Tibial nerve (tissue), 4 donors: ENCODE data around the gene MEOX1.

Experiments
- EP300 ChIP-seq, 2 donors: sonication (generic); formaldehyde crosslinking; IDR thresholded peaks; one replicate each; pipeline ENCODE4 v1.6.1; 2017; ENCODE audit warnings: antibody characterized with exemption in 2 of 2, mild to moderate bottlenecking in 1 of 2
- POLR2A ChIP-seq, 2 donors: fragments of 450-650 bp; IDR thresholded peaks; one replicate each; pipeline ENCODE4 v1.6.1; 2017; ENCODE audit warnings: antibody characterized with exemption in 2 of 2, mild to moderate bottlenecking in 2 of 2, moderate library complexity in 2 of 2
- TF ChIP-seq, protein P1 (sequence below), 5 experiments: fragments of 200-600 bp in 3 of 5; fragments of 450-650 bp in 2 of 5; sonication (generic) in 3 of 5; IDR thresholded peaks; one replicate each; pipeline ENCODE4 v1.5.1; 2016 to 2019; ENCODE audit warnings: antibody characterized with exemption in 5 of 5, mild to moderate bottlenecking in 3 of 5, moderate library complexity in 2 of 5

GRCh38 chr17:43701318-43701743 lies 39.6 kb upstream of the MEOX1 start:
- TF ChIP-seq, protein P1, sequence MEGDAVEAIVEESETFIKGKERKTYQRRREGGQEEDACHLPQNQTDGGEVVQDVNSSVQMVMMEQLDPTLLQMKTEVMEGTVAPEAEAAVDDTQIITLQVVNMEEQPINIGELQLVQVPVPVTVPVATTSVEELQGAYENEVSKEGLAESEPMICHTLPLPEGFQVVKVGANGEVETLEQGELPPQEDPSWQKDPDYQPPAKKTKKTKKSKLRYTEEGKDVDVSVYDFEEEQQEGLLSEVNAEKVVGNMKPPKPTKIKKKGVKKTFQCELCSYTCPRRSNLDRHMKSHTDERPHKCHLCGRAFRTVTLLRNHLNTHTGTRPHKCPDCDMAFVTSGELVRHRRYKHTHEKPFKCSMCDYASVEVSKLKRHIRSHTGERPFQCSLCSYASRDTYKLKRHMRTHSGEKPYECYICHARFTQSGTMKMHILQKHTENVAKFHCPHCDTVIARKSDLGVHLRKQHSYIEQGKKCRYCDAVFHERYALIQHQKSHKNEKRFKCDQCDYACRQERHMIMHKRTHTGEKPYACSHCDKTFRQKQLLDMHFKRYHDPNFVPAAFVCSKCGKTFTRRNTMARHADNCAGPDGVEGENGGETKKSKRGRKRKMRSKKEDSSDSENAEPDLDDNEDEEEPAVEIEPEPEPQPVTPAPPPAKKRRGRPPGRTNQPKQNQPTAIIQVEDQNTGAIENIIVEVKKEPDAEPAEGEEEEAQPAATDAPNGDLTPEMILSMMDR (IDR thresholded peaks at IDR 0.05): no peak
- TF ChIP-seq POLR2A (IDR thresholded peaks at IDR 0.05) (no peak), EP300 (IDR thresholded peaks at IDR 0.05) (no peak)
